ENCODE measurements around the gene ANKEF1.
"Not testable (repeated sequence)": the region's sequence is repeated elsewhere in the genome, so short reads cannot be mapped to it uniquely, and the experiment has no call there.

ANKEF1 gene

DNA sequence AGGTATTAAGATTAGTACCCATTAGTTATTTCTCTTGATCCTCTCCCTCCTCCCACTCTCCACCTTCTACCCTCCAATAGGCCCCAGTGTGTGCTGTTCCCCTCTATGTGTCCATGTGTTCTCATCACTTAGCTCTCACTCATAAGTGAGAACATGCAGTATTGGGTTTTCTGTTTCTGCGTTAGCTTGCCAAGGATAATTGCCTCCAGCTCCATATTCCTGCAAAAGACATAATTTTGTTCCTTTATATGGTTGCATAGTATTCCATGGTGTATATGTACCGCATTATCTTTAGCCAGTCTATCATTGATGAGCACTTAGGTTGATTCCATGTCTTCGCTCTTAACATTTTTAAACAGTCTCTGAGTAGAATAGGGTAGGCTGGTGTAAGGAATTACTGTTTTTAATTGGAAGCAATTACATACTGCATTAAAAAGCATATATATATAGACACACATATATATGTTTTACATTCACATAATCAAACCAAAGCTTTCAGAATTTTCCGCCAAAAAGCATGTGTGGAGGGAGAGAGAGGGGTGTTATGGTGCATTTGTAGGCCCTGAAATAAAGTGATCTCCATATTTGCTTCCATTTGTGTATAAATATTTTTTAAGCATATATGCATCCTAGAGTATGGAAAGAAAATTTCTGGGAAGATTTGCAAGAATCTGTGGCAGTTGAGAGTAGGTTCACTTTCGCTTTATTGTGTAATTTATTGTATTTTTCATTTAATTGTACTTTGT, 709 bp upstream of the ANKEF1 start:
- DNase-seq, result no peak

DNA sequence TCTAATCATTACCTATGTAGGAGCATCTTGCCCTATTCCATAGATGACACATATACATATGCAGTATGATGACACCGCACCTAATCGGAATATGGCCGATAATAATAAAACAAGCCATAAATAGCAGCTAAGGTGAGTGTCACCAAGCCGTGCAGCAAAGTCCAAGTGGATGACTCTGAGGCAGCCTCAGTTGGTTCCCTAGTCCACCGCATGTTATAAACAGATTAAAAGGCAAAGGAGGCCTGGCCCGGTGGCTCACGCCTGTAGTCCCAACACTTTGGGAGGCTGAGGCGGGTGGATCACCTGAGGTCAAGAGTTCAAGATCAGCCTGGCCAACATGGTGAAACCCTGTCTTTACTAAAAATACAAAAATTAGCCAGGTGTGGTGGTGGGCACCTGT, 1.5 kb downstream of the ANKEF1 start:
- DNase-seq, result not testable (repeated sequence)

DNA sequence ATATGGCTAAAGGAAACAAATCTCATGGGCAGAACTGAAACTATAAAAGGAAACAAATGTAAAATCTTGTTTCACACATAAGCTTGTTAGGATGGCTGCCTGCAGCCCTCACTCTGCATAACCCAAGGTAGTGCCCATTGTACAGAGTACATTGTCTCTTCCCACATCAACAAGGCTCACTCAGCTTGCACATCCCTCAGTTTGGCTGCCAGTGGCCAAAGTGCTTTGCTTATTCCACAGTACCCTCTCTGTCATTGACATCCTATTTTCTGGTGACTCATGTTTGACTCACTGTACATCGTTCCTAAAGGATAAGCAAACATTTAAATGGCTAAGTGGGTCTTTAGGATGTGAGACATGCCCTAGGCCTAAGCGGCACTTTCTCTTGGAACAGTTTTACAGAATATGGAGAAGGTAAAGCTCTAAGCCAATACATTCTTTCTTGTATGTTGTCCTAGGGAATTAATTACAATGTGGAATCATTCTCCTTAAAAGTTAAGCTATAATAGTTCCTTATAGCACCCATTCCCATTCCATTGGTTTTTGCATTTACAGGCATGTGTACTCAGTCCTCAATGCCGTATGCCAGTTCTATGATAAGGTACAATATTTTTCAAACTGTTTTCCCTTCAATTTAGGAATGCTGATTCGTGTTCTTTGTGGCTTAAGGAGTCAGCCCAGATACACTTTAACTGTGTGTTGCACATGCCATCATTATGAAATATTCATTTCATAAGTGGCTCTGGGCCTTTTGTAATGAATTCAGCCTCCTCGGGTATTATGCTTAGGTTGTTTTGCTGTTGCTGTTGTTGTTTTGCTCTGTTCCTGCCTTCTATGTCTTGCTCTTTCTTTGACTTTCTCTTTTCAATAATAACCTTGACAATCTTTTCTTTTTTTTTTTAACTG, 5.5 kb downstream of the ANKEF1 start:
- no peak for DNase-seq

DNA sequence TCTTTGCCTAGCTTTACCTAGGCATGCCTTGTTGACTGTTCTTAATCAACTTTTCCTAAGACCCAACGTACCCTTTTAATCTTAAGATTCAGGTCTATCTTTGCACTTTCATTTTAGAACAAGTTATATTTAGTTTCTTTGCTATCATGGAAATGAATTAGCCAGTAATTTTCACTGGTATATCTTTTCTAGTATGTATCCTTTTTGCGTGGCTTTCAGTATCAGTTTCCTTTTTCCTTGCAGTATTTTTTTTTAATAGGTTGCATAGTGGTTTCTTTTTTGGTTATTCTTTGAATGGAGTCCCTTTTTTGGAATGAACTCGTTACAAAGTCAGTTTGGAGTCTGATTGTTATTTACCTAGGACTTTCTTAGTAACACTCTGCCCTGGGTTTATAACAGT, 7.3 kb downstream of the ANKEF1 start:
- DNase-seq, result no peak

DNA sequence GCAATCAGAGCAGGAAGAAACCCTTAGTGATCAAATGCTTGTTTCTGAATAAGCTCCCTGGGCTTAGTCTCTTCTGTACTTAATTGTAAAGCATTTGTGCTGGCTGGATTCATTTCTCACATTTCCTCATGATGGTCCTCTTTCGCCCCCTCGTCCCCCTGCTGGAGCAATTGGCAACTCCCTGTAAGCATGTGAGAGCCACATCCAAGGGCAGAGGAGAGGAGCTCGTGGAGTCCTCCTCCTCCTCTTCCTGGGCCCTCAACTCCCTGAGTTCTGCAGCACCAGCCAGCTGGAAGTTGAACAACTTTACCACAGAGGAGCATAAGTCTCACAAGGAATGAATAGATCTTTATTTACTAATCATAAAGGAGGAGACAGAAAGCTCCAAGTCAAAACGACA, 12.6 kb downstream of the ANKEF1 start:
- DNase-seq, result no peak

DNA sequence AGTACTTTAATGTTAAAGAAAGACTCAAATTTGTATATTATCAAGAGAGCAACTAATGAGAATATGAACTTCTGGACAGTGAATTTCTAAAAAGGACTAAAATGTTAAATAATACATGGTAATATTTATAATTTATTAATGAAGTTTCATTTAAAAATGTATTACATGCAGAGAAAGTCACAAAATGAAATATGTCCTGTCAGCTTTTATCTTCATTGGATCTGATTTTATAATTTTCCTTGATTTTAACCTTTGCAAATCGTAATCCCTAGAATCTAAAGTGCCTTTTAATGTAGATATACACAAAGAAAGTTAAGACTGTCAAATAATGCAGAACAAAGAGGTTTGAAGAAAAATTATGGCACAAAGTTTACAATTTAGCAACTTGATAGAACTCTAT, 16.4 kb downstream of the ANKEF1 start:
- DNase-seq, result no peak

DNA sequence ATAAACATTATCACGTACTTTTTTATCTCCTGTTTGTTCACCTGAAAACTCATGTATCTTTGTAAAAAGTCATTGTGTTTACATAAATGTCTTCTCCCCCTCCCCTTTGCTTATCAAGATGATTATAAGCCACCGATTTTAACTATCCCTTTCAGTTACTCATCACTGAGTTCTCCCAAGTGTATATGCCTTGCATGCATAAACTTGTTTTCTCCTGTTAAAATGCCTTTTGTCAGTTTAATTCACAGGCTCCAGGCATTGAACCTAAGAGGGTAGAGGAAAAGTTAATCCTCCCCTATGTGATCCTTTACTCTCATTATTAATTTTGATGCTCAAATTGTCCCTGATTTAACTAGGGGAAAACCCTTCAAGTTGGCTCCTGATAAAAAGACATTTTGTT, 24.2 kb downstream of the ANKEF1 start:
- DNase-seq, result no peak

DNA sequence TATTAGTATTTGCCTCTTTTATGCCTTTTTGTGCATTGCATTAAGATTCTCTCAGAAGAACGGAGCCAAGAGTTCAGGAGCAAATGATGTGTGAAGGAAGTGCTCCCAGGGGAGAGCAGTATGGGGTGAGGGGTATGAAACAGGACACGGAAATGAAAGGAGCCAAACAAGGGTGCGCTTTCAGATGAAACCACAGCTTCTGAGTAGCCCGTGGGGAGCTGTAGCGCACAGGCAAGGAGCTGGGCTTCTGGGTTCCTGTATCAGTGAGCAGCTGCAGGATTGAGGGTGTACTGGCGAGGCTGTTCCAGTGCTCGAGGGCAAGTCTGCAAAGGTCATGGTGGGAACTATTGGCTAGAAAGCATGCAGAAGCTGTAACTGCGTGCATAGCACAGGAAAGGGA, 25.4 kb downstream of the ANKEF1 start:
- DNase-seq, result peak; percentile 85

DNA sequence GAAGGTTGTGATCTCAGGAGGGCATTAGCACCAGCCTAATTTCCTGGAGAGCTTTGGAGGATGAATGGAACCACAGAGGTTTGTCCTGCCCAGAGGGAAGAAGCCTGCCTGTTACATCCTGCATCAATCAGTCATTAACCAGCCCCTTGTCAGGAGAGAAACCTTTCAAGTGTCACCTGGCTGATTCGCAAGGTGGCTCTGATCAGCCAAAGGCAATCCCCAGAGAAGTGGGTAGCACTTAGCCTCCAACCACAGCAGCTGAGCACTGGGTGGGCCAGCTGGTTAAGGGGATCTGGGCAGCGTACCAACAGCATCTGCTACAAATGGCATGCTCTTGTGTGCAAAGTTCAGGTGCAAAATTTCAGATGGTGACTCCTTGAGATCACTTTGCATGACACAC, 26.9 kb downstream of the ANKEF1 start:
- DNase-seq, result peak; percentile 91

DNA sequence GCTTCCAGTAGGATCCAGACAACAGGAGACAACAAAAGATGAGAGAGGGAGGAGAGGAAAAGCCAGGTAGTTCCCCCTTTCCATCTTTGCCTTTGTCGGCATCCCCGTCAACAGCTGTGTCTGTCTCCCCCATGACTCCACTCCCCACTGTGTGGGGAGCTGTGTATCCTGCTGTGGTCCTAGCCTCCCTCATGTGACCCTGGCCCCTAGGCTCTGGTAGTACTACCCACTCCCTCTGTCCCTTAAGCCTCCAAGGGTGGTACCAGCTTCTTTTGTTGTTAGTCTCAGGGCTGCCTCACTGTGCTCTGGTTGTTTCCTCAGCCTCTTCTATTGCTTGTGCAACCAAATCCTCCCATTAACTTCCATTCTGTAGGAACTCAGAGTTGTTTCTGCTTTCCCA, 28.7 kb downstream of the ANKEF1 start:
- no peak for DNase-seq

DNA sequence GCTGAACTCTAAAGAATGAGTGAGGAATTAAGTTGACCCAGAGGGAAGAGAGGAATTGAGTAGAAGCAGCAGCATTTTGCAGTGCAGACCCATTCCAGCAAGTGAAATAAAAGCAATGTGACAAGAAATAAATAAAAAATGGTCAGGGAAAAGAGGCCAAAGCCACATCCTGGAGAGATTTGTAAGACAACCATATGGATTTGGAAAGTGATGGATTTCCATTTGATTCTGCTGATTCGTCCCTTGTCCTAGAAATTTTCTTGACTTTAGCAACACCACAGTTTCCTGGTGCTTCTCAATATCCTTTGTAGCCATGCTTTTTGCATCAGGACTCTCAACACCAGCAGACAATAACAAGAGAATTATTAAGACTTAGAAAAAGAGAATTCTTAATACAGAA, 29.8 kb downstream of the ANKEF1 start:
- DNase-seq, result no peak

DNA sequence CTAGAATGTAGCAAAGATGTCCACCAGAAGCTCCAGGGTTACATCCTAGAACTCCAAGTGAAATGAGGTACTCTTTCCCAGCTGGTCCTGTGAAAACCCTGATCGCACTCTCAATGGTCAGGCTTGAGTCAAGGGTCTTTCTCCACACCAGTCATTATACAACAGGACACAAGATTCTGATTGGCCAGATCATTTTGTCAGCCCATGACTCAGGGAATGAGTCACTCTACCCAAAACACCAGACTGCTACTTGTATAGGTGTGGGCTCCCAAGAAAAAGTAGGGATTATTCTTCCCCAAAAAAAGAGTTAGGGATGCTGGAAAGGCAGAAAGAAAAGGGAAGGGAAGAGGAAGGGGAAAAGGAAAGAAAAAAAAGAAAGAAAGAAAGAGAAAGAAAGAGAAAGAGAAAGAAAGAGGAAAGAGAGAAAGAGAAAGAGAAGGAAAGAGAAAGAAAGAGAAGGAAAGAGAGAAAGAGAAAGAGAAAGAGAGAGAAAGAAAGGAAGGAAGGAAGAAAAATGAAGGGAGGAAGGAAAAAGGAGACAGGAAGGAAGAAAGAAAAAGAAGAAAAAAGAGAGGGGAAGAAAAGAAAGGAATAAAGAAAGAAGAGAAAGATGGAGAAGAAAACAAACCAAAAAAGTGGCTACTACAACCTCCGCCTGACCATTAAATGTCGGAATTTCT, 30.5 kb downstream of the ANKEF1 start:
- no peak for DNase-seq

DNA sequence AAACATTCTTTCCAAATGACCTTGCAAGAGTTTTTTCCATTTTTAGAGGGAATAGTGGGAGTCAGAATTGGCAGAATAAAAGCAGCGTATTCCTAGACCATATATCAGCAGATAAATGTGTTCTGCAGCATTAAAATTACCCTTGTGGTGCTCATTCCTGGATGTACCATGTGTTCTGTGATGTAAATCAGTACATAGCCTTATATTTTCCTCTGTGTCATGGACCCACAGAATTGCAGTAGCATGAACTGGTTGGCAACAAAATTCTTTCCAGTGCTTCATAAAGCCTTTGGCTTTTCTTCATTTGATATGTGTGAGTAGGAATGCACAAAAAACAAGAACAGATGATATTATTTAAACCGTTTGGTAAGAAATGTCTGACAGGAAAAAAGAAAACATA, 32.5 kb downstream of the ANKEF1 start:
- DNase-seq, result no peak

DNA sequence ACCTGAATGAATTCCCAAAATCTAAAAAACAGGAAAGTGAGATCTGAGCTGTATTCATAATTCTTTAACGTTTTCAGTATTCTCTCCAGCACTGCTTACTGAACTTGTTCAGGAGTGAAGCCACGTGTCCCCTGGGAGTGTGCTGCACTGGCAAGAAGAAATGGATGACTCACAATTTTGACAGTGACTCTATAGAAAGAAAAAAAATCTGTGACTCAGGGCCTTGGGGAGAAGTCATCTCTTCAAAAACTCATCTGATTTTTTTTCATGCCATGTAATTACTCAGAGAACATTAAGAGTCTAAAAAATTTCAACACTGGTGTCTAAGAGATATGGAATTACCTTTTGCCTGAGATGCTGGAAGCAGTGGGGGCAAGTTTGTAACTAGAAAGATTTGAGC, 39.7 kb downstream of the ANKEF1 start:
- no peak for DNase-seq

DNA sequence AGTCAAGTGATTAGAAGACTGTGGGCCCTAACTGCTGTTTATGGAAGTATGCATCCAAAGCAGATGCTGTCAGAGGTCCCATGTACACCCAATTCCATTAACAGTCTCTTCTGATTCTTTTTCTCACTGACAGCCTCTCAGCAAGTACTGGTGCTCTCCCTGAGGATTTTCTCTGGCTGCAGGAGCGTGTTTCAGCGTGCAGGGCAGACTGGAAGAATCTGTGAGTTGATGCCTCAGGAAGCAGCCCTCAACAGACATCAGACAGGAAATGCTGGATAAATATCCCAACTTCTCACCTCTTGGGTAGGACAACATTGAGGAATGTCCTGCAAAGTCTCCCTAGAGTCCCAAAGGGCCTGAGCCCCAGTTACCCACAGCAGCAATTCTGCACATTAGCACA, 40.8 kb downstream of the ANKEF1 start:
- no peak for DNase-seq

DNA sequence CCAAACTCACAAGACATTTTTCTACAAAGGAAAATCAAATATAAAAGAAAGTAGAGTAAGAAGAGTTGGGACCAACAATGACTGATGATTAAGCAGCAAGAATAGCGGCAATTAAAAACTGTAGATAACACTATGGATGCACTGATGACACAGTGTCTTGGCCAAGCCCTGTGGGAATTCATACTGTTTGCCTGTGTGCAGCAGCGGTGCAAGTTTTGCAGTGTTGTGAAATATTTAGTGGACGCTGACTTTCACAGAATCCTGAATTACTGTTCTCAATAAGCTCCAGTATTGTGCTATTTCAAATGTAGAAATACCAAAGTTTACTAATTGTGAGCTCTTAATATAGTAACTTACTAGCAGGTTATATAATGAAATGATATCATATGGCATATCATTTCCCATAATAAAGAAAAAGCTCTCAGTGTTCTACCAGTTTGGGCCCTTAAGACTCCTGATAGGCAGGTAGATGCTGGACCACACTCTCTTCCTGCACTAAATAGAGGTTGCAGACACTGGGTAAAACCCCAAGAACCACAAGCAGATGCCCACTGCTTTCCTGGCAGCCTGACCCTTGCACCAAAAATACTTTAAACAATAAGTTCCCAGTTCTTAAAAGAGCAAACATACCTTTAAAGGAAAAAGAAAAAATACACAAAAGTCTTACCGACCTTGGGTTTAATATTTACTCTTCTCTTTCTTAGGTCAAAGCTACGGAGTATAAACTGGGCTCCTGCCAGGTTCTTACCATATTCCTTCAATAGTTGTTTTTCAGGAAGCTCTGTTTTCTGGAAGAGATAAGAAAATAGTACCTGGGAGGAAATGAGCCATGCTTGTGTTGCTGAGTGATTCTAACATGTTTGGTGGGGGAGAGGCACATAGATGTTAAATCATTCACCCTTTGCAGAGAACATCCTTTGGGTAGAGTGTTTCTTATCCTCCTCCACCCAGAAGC, 41.6 kb downstream of the ANKEF1 start:
- DNase-seq, result no peak

DNA sequence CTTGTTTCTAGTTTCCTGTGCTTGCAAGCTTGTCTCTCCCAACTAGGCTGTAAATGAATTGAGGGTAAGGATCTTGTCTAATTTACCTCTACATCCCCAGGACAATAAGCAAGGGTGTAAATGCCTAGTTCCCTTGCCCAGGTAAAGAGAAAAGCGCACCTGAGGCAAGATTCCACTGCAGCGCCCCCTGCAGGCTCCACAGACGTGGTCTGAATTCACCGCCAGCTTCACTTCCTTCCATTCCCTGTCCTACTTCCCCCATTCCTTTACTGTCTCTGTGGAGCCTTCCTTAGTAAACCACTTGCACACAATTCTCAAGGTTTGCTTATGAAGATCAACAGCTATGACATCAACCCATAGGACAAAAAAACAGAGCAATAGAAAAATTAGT, 42.3 kb downstream of the ANKEF1 start:
- no peak for DNase-seq

DNA sequence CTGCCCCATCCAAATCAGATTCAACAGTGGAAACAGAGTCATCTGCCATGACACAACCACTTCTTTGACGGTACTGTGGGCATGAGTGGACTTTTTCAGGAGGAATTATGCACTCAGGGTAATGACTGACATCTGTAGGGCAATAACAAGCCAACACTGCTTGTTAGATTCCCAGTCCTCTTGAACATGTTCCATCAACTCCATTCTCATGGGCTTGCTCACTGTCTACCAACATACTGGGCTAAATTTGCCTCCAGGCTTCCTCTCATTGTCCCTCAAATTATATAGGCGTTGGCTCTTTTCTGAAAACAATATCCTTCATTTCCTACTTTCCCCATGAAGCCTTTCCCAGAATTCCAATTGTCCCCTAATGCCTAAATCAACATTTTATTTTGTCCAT, 43.1 kb downstream of the ANKEF1 start:
- DNase-seq, result no peak

DNA sequence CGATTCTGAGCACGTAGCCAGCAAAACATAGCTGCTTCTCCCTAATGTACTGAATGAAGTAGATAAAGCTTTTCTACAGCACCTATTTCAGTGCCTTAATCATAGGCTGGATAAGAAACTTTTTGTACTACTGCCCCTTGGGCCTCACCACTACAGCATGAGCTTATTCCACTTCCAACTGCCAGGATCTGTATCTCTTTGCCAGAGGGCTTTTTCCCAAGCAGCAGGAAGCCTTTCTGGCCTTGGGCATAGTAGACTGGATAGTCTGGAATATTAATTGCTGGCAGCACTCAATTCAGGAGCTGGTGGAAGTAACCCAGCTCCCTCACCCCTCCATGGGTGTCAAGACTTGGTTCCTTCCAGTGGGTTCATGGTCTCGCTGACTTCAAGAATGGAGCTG, 43.6 kb downstream of the ANKEF1 start:
- no peak for DNase-seq

DNA sequence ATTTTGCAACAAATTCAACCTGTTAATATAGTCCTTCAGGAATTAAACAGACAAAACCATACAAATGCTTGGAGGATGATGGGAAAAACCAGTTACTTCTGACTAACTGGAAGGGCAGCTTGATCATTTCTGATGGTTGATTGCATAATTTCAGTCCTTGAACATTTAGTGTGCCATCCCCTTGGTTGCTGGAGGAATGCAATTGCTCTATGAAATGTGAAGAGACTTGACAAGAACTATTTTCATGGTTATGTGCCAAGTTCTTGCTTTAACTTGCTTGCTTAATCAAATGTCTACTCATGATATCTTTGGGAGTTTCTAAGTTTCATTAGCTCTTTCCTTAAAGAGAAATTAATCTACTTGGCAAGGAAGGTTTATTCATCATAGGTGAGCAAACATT, 45.2 kb downstream of the ANKEF1 start:
- no peak for DNase-seq

DNA sequence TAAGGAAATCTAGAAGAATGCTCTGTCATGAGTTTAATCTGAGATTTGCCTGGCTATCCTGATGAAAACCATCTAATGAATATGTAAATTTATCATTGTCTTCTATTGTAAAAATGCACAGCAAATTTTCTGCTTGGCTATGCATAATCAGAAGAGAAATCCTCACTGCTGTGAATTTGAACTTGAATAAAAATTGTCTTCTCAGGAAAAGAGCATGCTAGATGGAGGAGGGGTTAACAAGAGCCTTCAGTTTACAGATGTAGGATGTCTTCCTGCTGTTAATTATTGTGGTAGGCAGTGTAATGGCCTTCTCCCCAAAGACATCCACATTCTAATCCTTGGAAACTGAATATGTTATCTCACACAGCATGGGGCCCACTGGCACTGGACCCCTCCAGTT, 45.8 kb downstream of the ANKEF1 start:
- no peak for DNase-seq

DNA sequence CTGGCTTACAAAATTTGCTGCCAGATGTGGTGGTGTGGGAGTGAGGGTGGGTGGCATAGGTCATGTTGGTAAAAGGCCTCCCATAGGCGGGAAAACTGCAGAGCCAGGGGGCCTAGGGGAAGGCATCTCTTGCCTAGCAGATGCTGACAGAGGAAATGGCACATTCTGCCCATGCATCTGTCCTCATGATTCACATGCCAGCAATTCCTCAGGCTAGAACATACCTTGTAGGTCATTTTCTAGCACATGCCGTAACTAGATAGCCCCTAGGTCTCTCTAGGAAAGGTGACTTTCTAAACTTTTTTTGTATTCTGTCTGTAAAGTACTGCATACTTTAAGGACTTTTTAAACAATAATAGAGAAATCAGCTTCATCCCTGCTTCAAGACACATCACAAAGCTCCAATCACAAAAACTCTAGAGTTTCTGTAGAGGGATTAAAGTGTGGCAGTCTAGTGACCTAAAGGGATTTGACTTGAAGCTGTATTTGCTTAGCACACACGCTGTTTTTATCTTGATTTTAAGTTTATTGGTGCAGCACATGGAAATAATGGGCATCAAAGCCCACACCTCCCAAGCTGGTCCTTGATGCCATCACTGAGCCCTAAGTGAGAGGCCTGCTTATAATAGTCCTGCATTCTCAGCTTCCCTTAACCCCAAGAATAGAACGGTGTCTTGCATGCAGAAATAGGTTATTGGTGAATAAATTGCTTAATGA, 55.2 kb downstream of the ANKEF1 start:
- DNase-seq, result no peak
